ENCODE data around the gene UPP1.
A peak's percentile ranks its signal among the peaks of the same experiment; 100 is the strongest.
"Not testable (repeated sequence)": the region's sequence is repeated elsewhere in the genome, so short reads cannot be mapped to it uniquely, and the experiment has no call there.

UPP1 gene

GRCh38 chr7:48113275-48113674 is 24.2 kb downstream of the UPP1 start:
- no peak for DNase-seq

GRCh38 chr7:48114115-48114514 is 25.1 kb downstream of the UPP1 start:
- no peak for DNase-seq

GRCh38 chr7:48114589-48114988 is 25.5 kb downstream of the UPP1 start:
- no peak for DNase-seq

GRCh38 chr7:48116043-48116442 is 27.0 kb downstream of the UPP1 start:
- DNase-seq, result no peak

- DNase-seq, result no peak
These were observed 29.0 kb downstream of the UPP1 start for GRCh38 chr7:48118041-48118440.

- DNase-seq, result not testable (repeated sequence)
These were observed 31.5 kb downstream of the UPP1 start for GRCh38 chr7:48120536-48120935.

- DNase-seq, result no peak
These were observed 37.0 kb downstream of the UPP1 start for GRCh38 chr7:48126037-48126436.

GRCh38 chr7:48130658-48131108 is 41.6 kb downstream of the UPP1 start:
- no peak for DNase-seq

GRCh38 chr7:48132792-48133191 is 43.7 kb downstream of the UPP1 start:
- DNase-seq, result no peak

- DNase-seq, result no peak
These were observed 50.4 kb downstream of the UPP1 start for GRCh38 chr7:48139459-48139858.

- DNase-seq, result no peak
These were observed 51.1 kb downstream of the UPP1 start for GRCh38 chr7:48140001-48140681.

- DNase-seq, result no peak
These were observed 52.5 kb downstream of the UPP1 start for GRCh38 chr7:48141521-48141920.

GRCh38 chr7:48144291-48144768 is 55.3 kb downstream of the UPP1 start:
- no peak for DNase-seq

- no peak for DNase-seq
These were observed 58.1 kb downstream of the UPP1 start for GRCh38 chr7:48147078-48147591.

- DNase-seq, result not testable (repeated sequence)
These were observed 58.6 kb downstream of the UPP1 start for GRCh38 chr7:48147690-48148089.

- no peak for DNase-seq
These were observed 59.2 kb downstream of the UPP1 start for GRCh38 chr7:48148311-48148710.

- no peak for DNase-seq
These were observed 60.0 kb downstream of the UPP1 start for GRCh38 chr7:48149058-48149457.

- no peak for DNase-seq
These were observed 61.0 kb downstream of the UPP1 start for GRCh38 chr7:48150086-48150485.

- peak; percentile 15 for DNase-seq
These were observed 65.8 kb downstream of the UPP1 start for GRCh38 chr7:48154792-48155413.
